Lower leg skin (tissue), 4 donors: ENCODE results near the gene DGKB. TPM values are rescaled to one million over a fixed set of nuclear protein-coding genes. Genes with fewer than 3 reads are reported as not detected.

ENCODE experiments used
- DNase-seq, 2 donors: peaks; one replicate each; pipeline ENCODE4 v3.0.0-alpha.2; 2019; ENCODE audit warnings: low spot score in 2 of 2
- H3K4me3 ChIP-seq: fragments of 200-600 bp; sonication (generic); 2 replicates; pipeline ENCODE4 v1.5.1; 2017; ENCODE audit warnings: mild to moderate bottlenecking, low read depth; ENCODE audit not compliant: poor library complexity, severe bottlenecking
- POLR2A ChIP-seq, 2 donors: fragments of 450-650 bp; IDR thresholded peaks; one replicate each; pipeline ENCODE4 v1.6.1; 2016 to 2017; ENCODE audit warnings: antibody characterized with exemption in 2 of 2, mild to moderate bottlenecking in 1 of 2, moderate library complexity in 1 of 2
- WGBS, 2 donors: methylation state at CpG; one replicate each; pipeline ENCODE4 v1.1.5; 2018; 5-methylcytosine and 5-hydroxymethylcytosine counted together
- intact Hi-C: fragments of 100-400 bp; cut with DNase I; formaldehyde crosslinking; loops from one replicate; pipeline ENCODE4 v1.15.0; 2023; ENCODE audit warnings: low total_unique reads
- total RNA-seq, 4 donors: library from RNA; depleted of rRNA; stranded (reverse); fragments of >200 nt; gene quantifications; one replicate each; pipeline ENCODE4 v1.1.0, GENCODE V29; 2016
- TF ChIP-seq, protein P1 (sequence below), 3 donors: fragments of 450-650 bp; IDR thresholded peaks; one replicate each; pipeline ENCODE4 v1.5.1; 2016; ENCODE audit warnings: antibody characterized with exemption in 3 of 3, mild to moderate bottlenecking in 3 of 3, moderate library complexity in 2 of 3

The DGKB gene
- total RNA-seq, 4 donors from 2014 or later: 0.05 to 0.58 TPM; not detected in 2

DNA sequence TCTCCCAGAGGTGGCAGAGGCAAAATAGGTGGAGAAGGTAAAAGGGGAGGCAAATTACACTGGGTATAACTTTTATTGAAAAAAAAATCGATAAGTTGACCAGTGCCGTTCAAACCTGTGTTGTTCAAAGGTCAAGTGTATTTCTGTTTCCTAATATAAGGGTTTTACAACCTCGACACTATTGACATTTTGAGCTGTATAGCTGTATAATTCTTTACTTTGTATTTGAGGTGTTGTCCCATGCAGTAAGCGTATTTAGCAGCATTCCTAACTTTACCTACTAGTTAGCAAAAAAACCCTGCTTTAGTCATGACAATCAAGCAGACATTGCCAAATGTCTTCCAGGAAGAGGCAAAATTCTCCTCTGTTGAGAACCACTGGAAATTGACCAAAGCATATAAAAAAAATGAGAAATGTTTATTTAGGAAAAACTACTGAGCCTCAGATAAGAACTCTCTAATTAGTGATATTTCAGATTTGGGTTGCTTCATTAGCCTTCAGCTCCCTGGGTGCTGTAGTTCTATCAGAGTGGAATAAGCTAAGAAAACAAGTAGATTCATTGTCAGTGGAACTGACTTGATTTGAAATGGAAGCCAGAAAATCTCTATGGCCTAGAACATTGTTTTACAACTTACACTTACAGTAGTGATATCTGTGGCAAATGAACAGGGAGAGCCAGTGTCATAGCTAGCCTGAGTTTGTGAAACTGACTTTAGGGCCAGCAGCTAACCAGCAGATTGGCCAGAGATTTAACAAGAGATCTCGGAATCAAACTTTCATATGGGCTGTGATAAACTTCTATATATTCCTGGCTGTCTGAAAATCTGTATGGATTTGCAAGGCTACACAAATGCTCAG is 331.6 kb downstream of the DGKB start:
- no peak for DNase-seq
- H3K4me3 ChIP-seq: no peak overlapping the region
- intact Hi-C loops: no loop called here
- TF ChIP-seq POLR2A (IDR thresholded peaks at IDR 0.05): no peak
- TF ChIP-seq, protein P1, sequence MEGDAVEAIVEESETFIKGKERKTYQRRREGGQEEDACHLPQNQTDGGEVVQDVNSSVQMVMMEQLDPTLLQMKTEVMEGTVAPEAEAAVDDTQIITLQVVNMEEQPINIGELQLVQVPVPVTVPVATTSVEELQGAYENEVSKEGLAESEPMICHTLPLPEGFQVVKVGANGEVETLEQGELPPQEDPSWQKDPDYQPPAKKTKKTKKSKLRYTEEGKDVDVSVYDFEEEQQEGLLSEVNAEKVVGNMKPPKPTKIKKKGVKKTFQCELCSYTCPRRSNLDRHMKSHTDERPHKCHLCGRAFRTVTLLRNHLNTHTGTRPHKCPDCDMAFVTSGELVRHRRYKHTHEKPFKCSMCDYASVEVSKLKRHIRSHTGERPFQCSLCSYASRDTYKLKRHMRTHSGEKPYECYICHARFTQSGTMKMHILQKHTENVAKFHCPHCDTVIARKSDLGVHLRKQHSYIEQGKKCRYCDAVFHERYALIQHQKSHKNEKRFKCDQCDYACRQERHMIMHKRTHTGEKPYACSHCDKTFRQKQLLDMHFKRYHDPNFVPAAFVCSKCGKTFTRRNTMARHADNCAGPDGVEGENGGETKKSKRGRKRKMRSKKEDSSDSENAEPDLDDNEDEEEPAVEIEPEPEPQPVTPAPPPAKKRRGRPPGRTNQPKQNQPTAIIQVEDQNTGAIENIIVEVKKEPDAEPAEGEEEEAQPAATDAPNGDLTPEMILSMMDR (IDR thresholded peaks at IDR 0.05): no peak
- 90 to 94% methylated on average over 5 of the region's 5 CpGs for WGBS, 2 donors

DNA sequence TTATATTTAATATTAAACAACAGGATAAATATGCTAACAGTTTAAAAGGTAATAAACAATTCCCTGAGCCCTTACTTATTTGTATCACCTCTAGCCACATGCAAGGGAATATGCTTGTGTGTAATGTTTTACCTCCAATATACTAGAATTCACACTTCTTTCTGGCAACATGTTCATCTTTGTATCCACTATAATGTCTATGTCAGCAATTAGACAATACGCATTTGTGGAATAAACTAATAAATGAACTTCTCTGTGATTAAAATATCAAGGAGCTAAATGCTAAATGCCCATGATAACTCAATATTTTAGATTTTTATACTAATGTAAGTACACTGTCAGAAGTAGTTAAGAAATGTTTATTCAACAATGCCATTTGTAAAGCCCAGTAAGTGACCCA is 350.5 kb downstream of the DGKB start:
- 95 to 96% methylated on average over 1 of the region's 1 CpG for WGBS, 2 donors
- intact Hi-C loops: no loop called here
- TF ChIP-seq, protein P1 (IDR thresholded peaks at IDR 0.05): no peak
- no peak for TF ChIP-seq POLR2A (IDR thresholded peaks at IDR 0.05)
- H3K4me3 ChIP-seq: no peak overlapping the region
- no peak for DNase-seq

DNA sequence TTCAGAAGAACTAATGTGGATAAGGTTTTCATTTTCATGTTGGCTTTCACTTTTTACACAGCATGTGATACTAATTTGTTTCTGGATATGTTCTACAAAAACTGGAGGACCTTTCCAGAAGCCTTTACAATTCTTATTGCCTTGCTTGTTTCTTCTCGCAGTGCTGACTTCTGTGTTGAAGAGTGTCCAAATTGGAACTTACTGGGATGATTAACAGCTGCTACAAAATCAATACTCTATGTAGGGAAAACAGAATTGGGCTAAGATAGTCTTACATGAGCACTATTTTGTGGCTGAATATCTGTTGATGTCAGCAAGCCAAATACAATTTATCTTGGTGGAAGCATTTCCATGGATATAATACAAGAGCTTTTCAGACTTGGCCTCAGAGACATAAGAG is 351.2 kb downstream of the DGKB start:
- TF ChIP-seq POLR2A (IDR thresholded peaks at IDR 0.05): no peak
- TF ChIP-seq, protein P1 (IDR thresholded peaks at IDR 0.05): no peak
- intact Hi-C loops: no loop called here
- 38 to 51% methylated on average over 1 of the region's 1 CpG for WGBS, 2 donors
- DNase-seq: no peak
- H3K4me3 ChIP-seq: no peak overlapping the region

DNA sequence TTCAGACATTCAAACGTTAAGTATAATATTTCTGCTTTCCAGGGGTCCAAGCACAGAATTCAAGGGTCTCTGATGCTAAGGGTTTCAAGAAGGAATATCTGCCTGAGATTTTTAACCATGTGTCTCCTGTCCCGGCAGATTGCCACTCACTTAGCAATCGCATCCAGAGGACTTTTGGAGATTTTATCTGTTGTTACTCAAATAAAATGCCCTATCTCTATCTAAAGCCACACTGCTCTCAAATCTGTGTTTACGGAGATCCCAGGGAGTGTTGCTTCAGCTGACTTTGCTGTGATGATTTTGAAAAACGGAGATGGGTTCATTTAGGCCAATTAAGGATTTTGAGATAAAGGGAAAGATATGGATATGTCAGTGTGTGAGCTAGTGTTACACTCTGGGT is 359.9 kb downstream of the DGKB start:
- TF ChIP-seq POLR2A (IDR thresholded peaks at IDR 0.05): no peak
- TF ChIP-seq, protein P1 (IDR thresholded peaks at IDR 0.05): no peak
- intact Hi-C loops: no loop called here
- no peak overlapping the region for H3K4me3 ChIP-seq
- no peak for DNase-seq
- WGBS, 2 donors: 76 to 82% methylated on average over 5 of the region's 5 CpGs

DNA sequence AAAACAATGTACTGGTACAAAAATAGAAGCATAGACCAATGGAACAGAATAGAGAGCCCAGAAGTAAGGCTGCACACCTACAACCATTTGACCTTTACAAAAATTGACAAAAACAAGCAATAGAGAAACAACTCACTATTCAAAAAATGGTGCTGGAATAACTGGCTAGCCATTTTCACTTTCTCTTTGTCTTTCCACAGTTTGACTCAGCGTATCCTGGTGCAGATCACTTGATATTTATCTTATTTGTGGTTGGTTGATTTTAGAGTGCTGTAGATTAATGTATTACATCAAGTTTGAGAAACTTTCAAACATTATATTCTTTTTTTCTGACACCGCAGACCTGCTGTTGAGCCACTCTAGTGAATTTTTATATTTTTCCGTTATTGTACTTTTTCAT is 381.4 kb downstream of the DGKB start:
- H3K4me3 ChIP-seq: no peak overlapping the region
- TF ChIP-seq, protein P1 (IDR thresholded peaks at IDR 0.05): no peak
- TF ChIP-seq POLR2A (IDR thresholded peaks at IDR 0.05): no peak
- intact Hi-C loops: no loop called here
- DNase-seq: no peak
- 92% methylated on average over 3 of the region's 3 CpGs for WGBS, 2 donors
